HEK293 (cell line): ENCODE results near the gene ZNF20.

ENCODE experiments used
- CTCF ChIP-seq: fragments of 450-650 bp; formaldehyde crosslinking; IDR thresholded peaks from 2 replicates; pipeline ENCODE4 v1.5.1; 2016; ENCODE audit warnings: missing biosample characterization, missing genetic modification characterization
- GFI1B ChIP-seq: fragments of 450-650 bp; formaldehyde crosslinking; IDR thresholded peaks from 2 replicates; pipeline ENCODE4 v1.5.1; 2016; ENCODE audit warnings: missing biosample characterization, missing genetic modification characterization
- GLIS2 ChIP-seq: fragments of 450-650 bp; formaldehyde crosslinking; IDR thresholded peaks from 2 replicates; pipeline ENCODE4 v1.5.1; 2016; ENCODE audit warnings: missing biosample characterization, missing genetic modification characterization
- HOXA7 ChIP-seq: sonication (generic); formaldehyde crosslinking; IDR thresholded peaks from 2 replicates; pipeline ENCODE4 v1.8.1; 2022; ENCODE audit warnings: missing genetic modification reagents, borderline replicate concordance
- HOXC10 ChIP-seq: sonication (generic); formaldehyde crosslinking; IDR thresholded peaks from 2 replicates; pipeline ENCODE4 v1.8.1; 2023; ENCODE audit warnings: mild to moderate bottlenecking, missing genetic modification reagents
- HOXD13 ChIP-seq: sonication (generic); formaldehyde crosslinking; IDR thresholded peaks from 2 replicates; pipeline ENCODE4 v1.8.0; 2022; ENCODE audit warnings: missing genetic modification reagents, borderline replicate concordance
- KLF10 ChIP-seq: fragments of 450-650 bp; IDR thresholded peaks from 2 replicates; pipeline ENCODE4 v1.5.1; 2018; ENCODE audit warnings: missing biosample characterization, mild to moderate bottlenecking, missing genetic modification characterization
- MEIS1 ChIP-seq: sonication (generic); formaldehyde crosslinking; IDR thresholded peaks from 2 replicates; pipeline ENCODE4 v1.8.1; 2022; ENCODE audit warnings: missing genetic modification reagents, mild to moderate bottlenecking, borderline replicate concordance
- MYNN ChIP-seq: fragments of 450-650 bp; formaldehyde crosslinking; IDR thresholded peaks from 2 replicates; pipeline ENCODE4 v1.5.1; 2016; ENCODE audit warnings: missing biosample characterization, missing genetic modification characterization, borderline replicate concordance
- OSR2 ChIP-seq: fragments of 450-650 bp; formaldehyde crosslinking; IDR thresholded peaks from 2 replicates; pipeline ENCODE4 v1.5.1; 2016; ENCODE audit warnings: missing biosample characterization, missing genetic modification characterization
- OVOL3 ChIP-seq: fragments of 450-650 bp; formaldehyde crosslinking; IDR thresholded peaks from 2 replicates; pipeline ENCODE4 v1.5.1; 2016; ENCODE audit warnings: missing biosample characterization, missing genetic modification characterization
- PRDM4 ChIP-seq: fragments of 450-650 bp; formaldehyde crosslinking; IDR thresholded peaks from 2 replicates; pipeline ENCODE4 v1.5.1; 2017; ENCODE audit warnings: missing biosample characterization, missing genetic modification characterization
- SP7 ChIP-seq: fragments of 450-650 bp; formaldehyde crosslinking; IDR thresholded peaks from 2 replicates; pipeline ENCODE4 v1.5.1; 2016; ENCODE audit warnings: missing biosample characterization, missing genetic modification characterization
- WT1 ChIP-seq: fragments of 450-650 bp; formaldehyde crosslinking; IDR thresholded peaks from 2 replicates; pipeline ENCODE4 v1.5.1; 2016; ENCODE audit warnings: missing biosample characterization, missing genetic modification characterization
- ZBTB1 ChIP-seq: fragments of 450-650 bp; formaldehyde crosslinking; IDR thresholded peaks from 2 replicates; pipeline ENCODE4 v1.5.1; 2016; ENCODE audit warnings: missing biosample characterization, missing genetic modification characterization
- ZEB2 ChIP-seq: fragments of 450-650 bp; formaldehyde crosslinking; IDR thresholded peaks from 2 replicates; pipeline ENCODE4 v1.5.1; 2016; ENCODE audit warnings: missing biosample characterization, missing genetic modification characterization
- ZIC2 ChIP-seq: fragments of 450-650 bp; formaldehyde crosslinking; IDR thresholded peaks from 2 replicates; pipeline ENCODE4 v1.5.1; 2016; ENCODE audit warnings: missing biosample characterization, missing genetic modification characterization
- ZNF18 ChIP-seq: fragments of 450-650 bp; formaldehyde crosslinking; IDR thresholded peaks from 2 replicates; pipeline ENCODE4 v1.5.1; 2016; ENCODE audit warnings: missing biosample characterization, missing genetic modification characterization
- ZNF274 ChIP-seq, 2 experiments: fragments of 200-500 bp in 1 of 2; fragments of 450-650 bp in 1 of 2; sonication (Bioruptor generic) in 1 of 2; formaldehyde crosslinking in 1 of 2; IDR thresholded peaks; 2 replicates each; pipeline versions ENCODE4 v1.5.1 to v1.6.1; 2014 to 2016; ENCODE audit warnings: borderline replicate concordance in 1 of 2, inconsistent platforms in 1 of 2, low read length in 1 of 2, missing biosample characterization in 1 of 2, missing genetic modification characterization in 1 of 2
- ZNF280C ChIP-seq: fragments of 450-650 bp; formaldehyde crosslinking; IDR thresholded peaks from 2 replicates; pipeline ENCODE4 v1.5.1; 2016; ENCODE audit warnings: missing biosample characterization, missing genetic modification characterization
- ZNF302 ChIP-seq: fragments of 450-650 bp; formaldehyde crosslinking; IDR thresholded peaks from 2 replicates; pipeline ENCODE4 v1.5.1; 2016; ENCODE audit warnings: missing biosample characterization, missing genetic modification characterization, low read depth
- ZNF37A ChIP-seq: fragments of 450-650 bp; IDR thresholded peaks from 2 replicates; pipeline ENCODE4 v1.5.1; 2018; ENCODE audit warnings: missing biosample characterization, missing genetic modification characterization
- ZNF404 ChIP-seq: fragments of 450-650 bp; formaldehyde crosslinking; IDR thresholded peaks from 2 replicates; pipeline ENCODE4 v1.5.1; 2017; ENCODE audit warnings: missing biosample characterization, missing genetic modification characterization
- ZNF426 ChIP-seq: fragments of 450-650 bp; formaldehyde crosslinking; IDR thresholded peaks from 2 replicates; pipeline ENCODE4 v1.5.1; 2017; ENCODE audit warnings: missing biosample characterization, missing genetic modification characterization, mild to moderate bottlenecking, inconsistent platforms, moderate library complexity
- ZNF48 ChIP-seq: fragments of 450-650 bp; formaldehyde crosslinking; IDR thresholded peaks from 2 replicates; pipeline ENCODE4 v1.5.1; 2016; ENCODE audit warnings: missing biosample characterization, missing genetic modification characterization
- ZNF510 ChIP-seq: fragments of 450-650 bp; formaldehyde crosslinking; IDR thresholded peaks from 2 replicates; pipeline ENCODE4 v1.5.1; 2018; ENCODE audit warnings: mild to moderate bottlenecking, missing genetic modification characterization, missing biosample characterization; ENCODE audit not compliant: insufficient replicate concordance
- ZNF544 ChIP-seq: fragments of 450-650 bp; formaldehyde crosslinking; IDR thresholded peaks from 2 replicates; pipeline ENCODE4 v1.5.0; 2017; ENCODE audit warnings: missing biosample characterization, missing genetic modification characterization
- ZNF548 ChIP-seq: fragments of 450-650 bp; formaldehyde crosslinking; IDR thresholded peaks from 2 replicates; pipeline ENCODE4 v1.5.1; 2016; ENCODE audit warnings: missing biosample characterization, missing genetic modification characterization
- ZNF549 ChIP-seq: fragments of 450-650 bp; IDR thresholded peaks from 2 replicates; pipeline ENCODE4 v1.5.1; 2018; ENCODE audit warnings: missing biosample characterization, missing genetic modification characterization, mild to moderate bottlenecking, inconsistent platforms, moderate library complexity
- ZNF580 ChIP-seq: fragments of 450-650 bp; formaldehyde crosslinking; IDR thresholded peaks from 2 replicates; pipeline ENCODE4 v1.5.1; 2016; ENCODE audit warnings: missing biosample characterization, missing genetic modification characterization
- ZNF585B ChIP-seq: fragments of 450-650 bp; formaldehyde crosslinking; IDR thresholded peaks from 2 replicates; pipeline ENCODE4 v1.5.1; 2016; ENCODE audit warnings: missing biosample characterization, missing genetic modification characterization
- ZNF785 ChIP-seq: fragments of 450-650 bp; formaldehyde crosslinking; IDR thresholded peaks from 2 replicates; pipeline ENCODE4 v1.5.1; 2016; ENCODE audit warnings: missing biosample characterization, missing genetic modification characterization
- ZNF792 ChIP-seq: fragments of 450-650 bp; formaldehyde crosslinking; IDR thresholded peaks from 2 replicates; pipeline ENCODE4 v1.5.1; 2016; ENCODE audit warnings: missing biosample characterization, missing genetic modification characterization

The ZNF20 gene

GRCh38 chr19:12156223-12157058 lies 16.3 kb upstream of the ZNF20 start, which contains the start of gene ZNF625 (continued):
- no peak for TF ChIP-seq ZIC2 (tag by site-specific recombination)
- TF ChIP-seq ZNF18, result no peak
- TF ChIP-seq ZNF585B (tag by site-specific recombination), result no peak
- peak; percentile 17; the same call in 1 of the 2 replicates for TF ChIP-seq OVOL3 (tag by site-specific recombination)
- TF ChIP-seq ZNF302 (tag by site-specific recombination), result no peak
- TF ChIP-seq GLIS2 (tag by site-specific recombination), result no peak; the same call in 1 of the 2 replicates
- peak; percentile 68 for TF ChIP-seq SP7
- no peak for TF ChIP-seq ZNF280C (tag by site-specific recombination)
- TF ChIP-seq ZNF548, result no peak
- no peak for TF ChIP-seq HOXA7
- no peak for TF ChIP-seq ZNF274 (IDR thresholded peaks at IDR 0.05; ENCODE audit: low read length)
- no peak for TF ChIP-seq ZNF274 (tag by site-specific recombination; IDR thresholded peaks at IDR 0.05; ENCODE audit: borderline replicate concordance)
- no peak for TF ChIP-seq ZNF37A (tag by site-specific recombination)
- no peak for TF ChIP-seq ZNF544 (tag by site-specific recombination)
- TF ChIP-seq OSR2 (tag by site-specific recombination), result no peak
- TF ChIP-seq ZNF785 (tag by site-specific recombination), result no peak
- TF ChIP-seq MYNN, result no peak
- no peak for TF ChIP-seq ZNF426 (tag by site-specific recombination)
- no peak for TF ChIP-seq MEIS1 (CRISPR knock-in tag)
- TF ChIP-seq HOXD13 (CRISPR knock-in tag), result no peak
- no peak for TF ChIP-seq PRDM4 (tag by site-specific recombination)
- TF ChIP-seq ZNF580 (tag by site-specific recombination), result no peak
- TF ChIP-seq ZNF48 (tag by site-specific recombination), result no peak
- TF ChIP-seq GFI1B (tag by site-specific recombination), result no peak
- TF ChIP-seq ZBTB1, result no peak
- no peak for TF ChIP-seq KLF10 (tag by site-specific recombination)
- TF ChIP-seq ZEB2 (tag by site-specific recombination), result peak; percentile 61; the same call in 1 of the 2 replicates
- TF ChIP-seq ZNF549, result no peak
- TF ChIP-seq ZNF510 (tag by site-specific recombination), result no peak
- TF ChIP-seq CTCF, result no peak
- no peak for TF ChIP-seq HOXC10 (CRISPR knock-in tag)
- 0 out of 2 replicates have a peak, but pooled peaks have one; percentile 55 for TF ChIP-seq ZNF792 (tag by site-specific recombination)
- 0 out of 2 replicates have a peak, but pooled peaks have one; percentile 23 for TF ChIP-seq WT1 (tag by site-specific recombination)
- no peak for TF ChIP-seq ZNF404 (tag by site-specific recombination)
